H1 (cell line): Measurements from ENCODE around the gene CA10. TPM values are rescaled to one million over a fixed set of nuclear protein-coding genes. Genes with fewer than 3 reads are reported as not detected.

ENCODE experiments used
- CTCF ChIA-PET: fragments of 300-600 bp; sonication (Branson Sonifier 250); formaldehyde crosslinking; loops from one replicate; lab custom pipeline; 2021; ENCODE audit not compliant: partially characterized antibody; lab: Charles Lee
- POLR2A ChIA-PET: fragments of 300-600 bp; sonication (Branson Sonifier 250); formaldehyde crosslinking; loops from one replicate; lab custom pipeline; 2021; ENCODE audit warnings: inconsistent platforms; ENCODE audit not compliant: partially characterized antibody; lab: Charles Lee
- DNase-seq, 2 experiments: peaks; one replicate each; pipeline versions ENCODE4 v3.0.0 to v3.0.0-alpha.2; 2010 to 2022; ENCODE audit warnings: low spot score in 2 of 2, low read depth in 1 of 2, mixed read lengths in 1 of 2
- FAIRE-seq: peaks from 2 replicates; lab custom pipeline; 2011; peaks lifted over from hg19 to GRCh38; lab: Jason Lieb, UNC
- H2AFZ ChIP-seq: 2 replicates; pipeline ENCODE4 v1.8.1; 2012; ENCODE audit warnings: low read length, inconsistent platforms
- H2AK5ac ChIP-seq: 2 replicates; pipeline ENCODE4 v1.6.1; 2013; ENCODE audit warnings: low read depth, low read length
- H2BK120ac ChIP-seq: replicated peaks from 2 replicates; pipeline ENCODE3; 2013; ENCODE audit warnings: low read depth, low read length, inconsistent platforms
- H2BK12ac ChIP-seq: 2 replicates; pipeline ENCODE4 v1.6.1; 2013; ENCODE audit warnings: low read depth, low read length
- H2BK15ac ChIP-seq: 2 replicates; pipeline ENCODE4 v1.6.1; 2013; ENCODE audit warnings: low read length
- H2BK20ac ChIP-seq: 2 replicates; pipeline ENCODE4 v1.6.1; 2013; ENCODE audit warnings: low read length
- H2BK5ac ChIP-seq: 2 replicates; pipeline ENCODE4 v1.6.1; 2013; ENCODE audit warnings: low read depth, low read length
- H3K14ac ChIP-seq: 2 replicates; pipeline ENCODE4 v1.6.1; 2013; ENCODE audit warnings: inconsistent platforms; ENCODE audit not compliant: insufficient read length
- H3K18ac ChIP-seq: 2 replicates; pipeline ENCODE4 v1.6.1; 2013; ENCODE audit warnings: low read length; ENCODE audit errors: extremely low read depth
- H3K23ac ChIP-seq: 2 replicates; pipeline ENCODE4 v1.6.1; 2013; ENCODE audit warnings: inconsistent platforms; ENCODE audit not compliant: insufficient read length
- H3K23me2 ChIP-seq: 2 replicates; pipeline ENCODE4 v1.6.1; 2013; ENCODE audit warnings: low read depth, low read length
- H3K27ac ChIP-seq: 2 replicates; pipeline ENCODE4 v1.6.1; 2011; ENCODE audit warnings: low read depth, low read length, inconsistent platforms
- H3K27me3 ChIP-seq, 4 experiments: replicated peaks in 1 of 4; 1 replicate in 1 of 4; 2 replicates in 3 of 4; pipeline versions ENCODE4 v1.6.1 to v1.8.1; 2011 to 2013; ENCODE audit warnings: low read length in 3 of 4, mild to moderate bottlenecking in 3 of 4, inconsistent platforms in 2 of 4, mixed read lengths in 2 of 4, moderate library complexity in 1 of 4; ENCODE audit not compliant: control insufficient read depth in 3 of 4, insufficient read depth in 3 of 4; ENCODE audit errors: extremely low read depth in 1 of 4
- H3K36me3 ChIP-seq, 4 experiments: 2 replicates each; pipeline versions ENCODE4 v1.6.1 to v1.8.1; 2011 to 2013; ENCODE audit warnings: mild to moderate bottlenecking in 4 of 4, low read length in 3 of 4, moderate library complexity in 2 of 4, control low read depth in 1 of 4, inconsistent platforms in 1 of 4; ENCODE audit not compliant: insufficient read depth in 4 of 4, control insufficient read depth in 2 of 4
- H3K4ac ChIP-seq: replicated peaks from 2 replicates; pipeline ENCODE3; 2013; ENCODE audit warnings: low read length, low read depth, mixed read lengths, inconsistent platforms; ENCODE audit not compliant: insufficient read length
- H3K4me1 ChIP-seq, 4 experiments: replicated peaks in 1 of 4; 1 replicate in 1 of 4; 2 replicates in 3 of 4; pipeline versions ENCODE4 v1.6.1 to v1.8.1; 2011 to 2013; ENCODE audit warnings: low read length in 3 of 4, inconsistent platforms in 2 of 4, mixed read lengths in 1 of 4; ENCODE audit not compliant: insufficient read depth in 4 of 4, control insufficient read depth in 3 of 4
- H3K4me2 ChIP-seq, 2 experiments: 2 replicates each; pipeline versions ENCODE4 v1.6.1 to v1.8.1; 2011 to 2013; ENCODE audit warnings: low read depth in 2 of 2, low read length in 2 of 2, control low read depth in 1 of 2, inconsistent platforms in 1 of 2, mild to moderate bottlenecking in 1 of 2; ENCODE audit not compliant: insufficient read depth in 1 of 2
- H3K4me3 ChIP-seq, 4 experiments: fragments of 200-600, 300-600 bp in 1 of 4; sonication (generic), shearing (Covaris generic), sonication (Bioruptor Twin) in 1 of 4; 2 replicates each; pipeline versions ENCODE4 v1.5.1 to v1.8.1; 2011 to 2016; ENCODE audit warnings: low read length in 4 of 4, low read depth in 3 of 4, control low read depth in 2 of 4, inconsistent platforms in 2 of 4, mild to moderate bottlenecking in 2 of 4, mixed read lengths in 1 of 4, moderate library complexity in 1 of 4; ENCODE audit not compliant: insufficient read depth in 2 of 4; ENCODE audit errors: extremely low read depth in 1 of 4
- H3K56ac ChIP-seq: replicated peaks from 2 replicates; pipeline ENCODE3; 2013; ENCODE audit warnings: low read depth, mild to moderate bottlenecking, mixed read lengths, low read length, inconsistent platforms; ENCODE audit not compliant: insufficient read length
- H3K79me1 ChIP-seq: 2 replicates; pipeline ENCODE4 v1.6.1; 2013; ENCODE audit warnings: low read depth, low read length, control low read depth
- H3K79me2 ChIP-seq, 2 experiments: 2 replicates each; pipeline versions ENCODE4 v1.6.1 to v1.8.1; 2012 to 2013; ENCODE audit warnings: low read length in 2 of 2, mild to moderate bottlenecking in 2 of 2, inconsistent platforms in 1 of 2; ENCODE audit not compliant: insufficient read depth in 2 of 2, control insufficient read depth in 1 of 2
- H3K9ac ChIP-seq, 4 experiments: replicated peaks in 1 of 4; 1 replicate in 1 of 4; 2 replicates in 3 of 4; pipeline versions ENCODE4 v1.6.1 to v1.8.1; 2011 to 2013; ENCODE audit warnings: low read depth in 3 of 4, low read length in 3 of 4, control low read depth in 2 of 4, mild to moderate bottlenecking in 2 of 4, moderate library complexity in 2 of 4, inconsistent platforms in 1 of 4; ENCODE audit errors: extremely low read depth in 1 of 4
- H3K9me3 ChIP-seq, 2 experiments: 2 replicates each; pipeline versions ENCODE4 v1.6.1 to v1.8.1; 2012 to 2013; ENCODE audit warnings: mild to moderate bottlenecking in 2 of 2, moderate library complexity in 2 of 2, control low read depth in 1 of 2, inconsistent platforms in 1 of 2, low read depth in 1 of 2, low read length in 1 of 2, mixed read lengths in 1 of 2; ENCODE audit not compliant: insufficient read depth in 2 of 2
- H4K20me1 ChIP-seq, 2 experiments: replicated peaks in 1 of 2; 2 replicates each; pipeline versions ENCODE3 to v1.8.1; 2011 to 2013; ENCODE audit warnings: inconsistent platforms in 2 of 2, low read length in 2 of 2, mild to moderate bottlenecking in 1 of 2; ENCODE audit not compliant: insufficient read depth in 2 of 2, control insufficient read depth in 1 of 2
- H4K5ac ChIP-seq: 2 replicates; pipeline ENCODE4 v1.6.1; 2013; ENCODE audit warnings: low read length, low read depth, mixed read lengths, inconsistent platforms; ENCODE audit not compliant: insufficient read length
- H4K8ac ChIP-seq: 2 replicates; pipeline ENCODE4 v1.8.0; 2013; ENCODE audit warnings: mild to moderate bottlenecking, moderate library complexity, low read length, inconsistent platforms; ENCODE audit not compliant: insufficient read depth; ENCODE audit errors: extremely low read depth
- H4K91ac ChIP-seq: replicated peaks from 2 replicates; pipeline ENCODE3; 2013; ENCODE audit warnings: low read length, mixed read lengths, inconsistent platforms; ENCODE audit not compliant: insufficient read length
- CEBPB ChIP-seq: IDR thresholded peaks from 2 replicates; pipeline ENCODE4 v1.6.1; 2012; ENCODE audit warnings: low read depth, low read length
- EGR1 ChIP-seq: IDR thresholded peaks from 2 replicates; pipeline ENCODE4 v1.6.1; 2011; ENCODE audit warnings: low read depth, low read length, borderline replicate concordance
- JUN ChIP-seq: IDR thresholded peaks from 2 replicates; pipeline ENCODE4 v1.6.1; 2011; ENCODE audit warnings: low read depth, mild to moderate bottlenecking, improper control_type of control experiment, low read length
- RBBP5 ChIP-seq: IDR thresholded peaks from 2 replicates; pipeline ENCODE4 v1.7.1; 2012; ENCODE audit warnings: low read depth, mild to moderate bottlenecking, inconsistent platforms, low read length, moderate library complexity, borderline replicate concordance
- SIN3A ChIP-seq, 2 experiments: IDR thresholded peaks in 1 of 2; conservative IDR thresholded peaks in 1 of 2; 2 replicates each; pipeline ENCODE4 v1.6.1; 2011 to 2012; ENCODE audit warnings: low read length in 2 of 2, improper control_type of control experiment in 1 of 2, low read depth in 1 of 2, mild to moderate bottlenecking in 1 of 2
- SIX5 ChIP-seq: IDR thresholded peaks from 2 replicates; pipeline ENCODE4 v1.6.1; 2011; ENCODE audit warnings: mild to moderate bottlenecking, low read depth, low read length
- WGBS, 2 experiments: shearing (Covaris generic) in 1 of 2; methylation state at CpG; one replicate each; pipeline versions ENCODE4 v1.1.6 to v1.1.7; 2013 to 2015; ENCODE audit warnings: low lambda C conversion rate in 2 of 2, mixed read lengths in 2 of 2, inconsistent platforms in 1 of 2, low coverage in 1 of 2, missing lambda C conversion rate in 1 of 2; ENCODE audit not compliant: insufficient replicate concordance in 2 of 2, insufficient coverage in 1 of 2, insufficient read length in 1 of 2; ENCODE audit errors: extremely low coverage in 1 of 2, missing lambda C conversion rate in 1 of 2; 5-methylcytosine and 5-hydroxymethylcytosine counted together
- polyA plus RNA-seq, 7 experiments: library from polyadenylated mRNA; depleted of rRNA in 3 of 7; stranded (reverse) in 5 of 7; unstranded in 2 of 7; fragments of >200 nt in 5 of 7; fragments of 200-250 nt in 2 of 7; gene quantifications; 1 replicate in 5 of 7; 2 replicates in 1 of 7; 4 replicates in 1 of 7; pipeline versions ENCODE4 v1.2.1 to v1.2.3, GENCODE V29; 2011 to 2013; ENCODE audit warnings: missing spikeins in 2 of 7, mixed read lengths in 2 of 7
- total RNA-seq: library from RNA; stranded (reverse); fragmentation: NEBNext Ultra II Directional; extraction: Animal tissue kit (Norgen Biotek cat#: 25700); gene quantifications from 2 replicates; pipeline ENCODE4 v1.2.1, GENCODE V29; 2021

Gene CA10
- total and polyA plus RNA-seq, 2 of the 8 experiments (the other 6 are each of a cell fraction or from before 2014, with no cell fraction given) = 0.60 to 0.63 TPM

DNA sequence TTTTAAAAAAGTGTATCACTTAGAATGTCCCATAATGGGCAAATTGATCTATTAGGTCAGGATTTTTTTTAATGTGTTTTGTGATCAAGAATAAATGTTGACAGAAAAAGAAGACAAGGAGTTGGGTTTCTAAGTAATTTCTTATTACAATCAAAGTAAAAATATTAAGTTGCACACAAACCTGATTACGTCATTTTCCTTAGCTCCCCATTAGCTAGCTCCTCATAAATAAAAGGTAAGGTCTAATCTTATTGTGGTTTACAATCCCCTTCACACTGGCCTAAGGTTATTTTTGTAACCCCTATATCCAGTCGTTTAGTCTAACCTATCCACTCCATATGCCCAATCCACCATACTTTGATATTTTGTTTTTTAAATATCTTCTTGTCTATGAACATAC is 7.6 kb downstream of the CA10 start:
- POLR2A ChIA-PET = no interaction called here
- Histone ChIP-seq H2AK5ac (no peak overlapping the region), H3K79me1 (no peaks in the 10 kb centered on the region), H3K27me3 (peaks cover 0 to 4% (median 2%) of the 10 kb centered on the region in 4 experiments; a peak in 3 of 7 replicates), H3K4me2 (no peak overlapping the region), H3K4me3 (no peak overlapping the region), H2BK20ac (no peak overlapping the region), H3K79me2 (no peaks in the 10 kb centered on the region), H3K56ac (no peak overlapping the region), H4K91ac (no peak overlapping the region), H3K9ac (no peak overlapping the region), H3K18ac (no peak overlapping the region), H3K23ac (no peak overlapping the region), H4K20me1 (no peaks in the 10 kb centered on the region), H3K9me3 (no peaks in the 10 kb centered on the region), H3K23me2 (no peaks in the 10 kb centered on the region), H2BK12ac (no peak overlapping the region), H4K5ac (no peak overlapping the region), H3K4me1 (no peaks in the 10 kb centered on the region), H3K14ac (no peak overlapping the region), H3K27ac (no peak overlapping the region), H2BK120ac (no peak overlapping the region), H3K36me3 (no peaks in the 10 kb centered on the region), H4K8ac (no peak overlapping the region), H2AFZ (no peak overlapping the region), H3K4ac (no peak overlapping the region), H2BK15ac (no peak overlapping the region), H2BK5ac (no peak overlapping the region)
- 97% methylated on average over 2 of the region's 2 CpGs; no CpG with 5 or more reads in 1 of the 2 experiments for WGBS, 2 experiments
- CTCF ChIA-PET = no interaction called here
- FAIRE-seq = no peak
- no peak for DNase-seq
- no peak for TF ChIP-seq SIX5
- no peak for TF ChIP-seq EGR1
- TF ChIP-seq JUN = no peak
- TF ChIP-seq SIN3A (conservative IDR thresholded peaks at IDR 0.05 in 1 of 2, IDR thresholded peaks at IDR 0.05 in 1 of 2; ENCODE audit: low read depth in 1 of 2, low read length in 2 of 2) = no peak
- no peak for TF ChIP-seq RBBP5
- TF ChIP-seq CEBPB = no peak
